DMS114 treated with DMSO at 0.1 percent for 48 hours (cell line): ENCODE measurements around the gene PARP11.

Experiments
- DNase-seq: peaks from one replicate; lab custom pipeline; 2025; ENCODE audit not compliant: unreplicated experiment; lab: John Stamatoyannopoulos, UW

The PARP11 gene

GRCh38 chr12:3828888-3829287 lies 44.3 kb downstream of the PARP11 start:
- no peak for DNase-seq

- DNase-seq, result no peak
Measured at GRCh38 chr12:3827301-3828000, 45.7 kb downstream of the PARP11 start.

GRCh38 chr12:3821441-3821840 lies 51.8 kb downstream of the PARP11 start:
- no peak for DNase-seq

- no peak for DNase-seq
Measured at GRCh38 chr12:3820122-3820521, 53.1 kb downstream of the PARP11 start.

GRCh38 chr12:3816266-3816665 lies 56.9 kb downstream of the PARP11 start:
- no peak for DNase-seq

- no peak for DNase-seq
Measured at GRCh38 chr12:3815094-3815766, 58.0 kb downstream of the PARP11 start.

- DNase-seq, result no peak
Measured at GRCh38 chr12:3810540-3810939, 62.7 kb downstream of the PARP11 start.

- no peak for DNase-seq
Measured at GRCh38 chr12:3810016-3810370, 63.2 kb downstream of the PARP11 start.

GRCh38 chr12:3809357-3810015 lies 63.7 kb downstream of the PARP11 start:
- DNase-seq, result no peak

GRCh38 chr12:3805077-3805476 lies 68.1 kb downstream of the PARP11 start:
- no peak for DNase-seq

- peak; percentile 62 for DNase-seq
Measured at GRCh38 chr12:3803865-3804472, 69.2 kb downstream of the PARP11 start.

GRCh38 chr12:3802721-3803120 lies 70.5 kb downstream of the PARP11 start:
- no peak for DNase-seq

- no peak for DNase-seq
Measured at GRCh38 chr12:3797531-3798048, 75.6 kb downstream of the PARP11 start.

GRCh38 chr12:3795492-3796133 lies 77.6 kb downstream of the PARP11 start:
- no peak for DNase-seq

GRCh38 chr12:3795066-3795465 lies 78.1 kb downstream of the PARP11 start:
- no peak for DNase-seq

- DNase-seq, result no peak
Measured at GRCh38 chr12:3792623-3793288, 80.4 kb downstream of the PARP11 start.

- DNase-seq, result no peak
Measured at GRCh38 chr12:3791256-3791874, 81.8 kb downstream of the PARP11 start.

GRCh38 chr12:3790642-3791041 lies 82.6 kb downstream of the PARP11 start:
- no peak for DNase-seq

GRCh38 chr12:3789838-3790237 lies 83.4 kb downstream of the PARP11 start:
- no peak for DNase-seq

- DNase-seq, result peak; percentile 59
Measured at GRCh38 chr12:3777206-3777809, 95.9 kb downstream of the PARP11 start.
